Measurements from ENCODE around the gene SNAPC3. TPM values are rescaled to one million over a fixed set of nuclear protein-coding genes. Genes with fewer than 3 reads are reported as not detected.

Gene SNAPC3
- total RNA-seq, 2 experiments from 2014 or later = 54.2 to 57.2 TPM

GRCh38 chr9:15469862-15470261 lies 47.2 kb downstream of the SNAPC3 start:
- DNase-seq (ENCODE audit: low spot score) = no peak
- intact Hi-C loops (cut with micrococcal nuclease; ENCODE audit: unreplicated experiment) = no loop called here

DNA sequence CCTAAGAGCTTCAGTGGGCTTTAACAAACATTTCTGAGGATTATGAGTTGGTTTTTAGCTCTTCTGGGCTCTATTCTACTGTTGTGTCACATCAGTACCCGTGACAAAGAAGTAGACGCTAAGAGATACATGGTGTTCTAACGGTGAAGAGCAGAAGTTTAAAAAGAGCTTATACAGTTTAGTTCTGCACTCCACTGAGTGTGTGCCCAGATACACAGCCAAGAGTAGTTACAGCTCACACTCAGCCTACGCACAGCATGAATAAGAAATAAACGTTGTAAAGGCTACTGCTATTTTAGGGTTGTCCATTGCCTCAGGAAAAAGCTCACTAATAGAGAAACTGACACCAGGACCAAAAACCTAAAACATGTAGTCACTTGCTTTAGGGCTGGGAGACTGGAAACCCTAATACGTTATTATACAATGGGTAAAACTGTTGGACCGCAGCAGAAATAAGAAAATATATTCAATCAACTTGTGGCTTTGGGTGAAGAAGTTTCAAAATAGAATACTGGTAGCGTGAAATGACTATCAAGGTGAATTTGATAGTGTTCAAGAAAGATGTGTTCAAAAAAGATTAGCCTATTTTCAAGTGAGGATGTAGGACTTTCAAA lies 53.4 kb downstream of the SNAPC3 start:
- CTCF ChIA-PET (ENCODE audit: unreplicated experiment) = no interaction called here
- no peak for DNase-seq (ENCODE audit: low spot score)

More at GRCh38 chr9:15469862-15470261, 47.2 kb downstream of the SNAPC3 start:
- Histone ChIP-seq H3K4me2 (ENCODE audit: low read length) (no peak overlapping the region), H3K79me2 (ENCODE audit: insufficient read depth, low read depth, low read length) (peaks cover 6% of the 10 kb centered on the region; the same call in 1 of the 2 replicates), H3K9me3 (ENCODE audit: low read length) (no peaks in the 10 kb centered on the region), H3K9me2 (ENCODE audit: insufficient read depth, low read length) (no peaks in the 10 kb centered on the region), H4K20me1 (ENCODE audit: insufficient read depth, low read length) (peaks cover 13% of the 10 kb centered on the region; the same call in 1 of the 2 replicates), H2AFZ (ENCODE audit: low read length) (no peak overlapping the region), H3K36me3 (ENCODE audit: insufficient read depth, low read length) (peaks cover 100% of the 10 kb centered on the region), H3K27ac (ENCODE audit: low read depth, low read length, poor library complexity, severe bottlenecking) (no peak overlapping the region), H3K4me1 (ENCODE audit: insufficient read depth, low read length, poor library complexity, severe bottlenecking) (peaks cover 17% of the 10 kb centered on the region), H3K4me3 (ENCODE audit: low read depth, low read length, poor library complexity, severe bottlenecking) (no peak overlapping the region)
- ChIA-PET CTCF (ENCODE audit: unreplicated experiment) (no interaction called here), POLR2A (interaction anchor here (0.5 to 2.4 kb wide), 7 partner anchors 16 to 83 kb away, joined by 3 to 6 read pairs (median 5); partner anchors contain the start of gene CCDC171)
- BruUV-seq (replicated peaks) = no TSS peak
- TF ChIP-seq CTCF (conservative IDR thresholded peaks at IDR 0.05; ENCODE audit: low read length) = no peak
- TF ChIP-seq EZH2phosphoT487 (IDR thresholded peaks at IDR 0.05; ENCODE audit: borderline replicate concordance, low read depth, low read length) = no peak

More for the DNA sequence above, 53.4 kb downstream of the SNAPC3 start:
- no peak overlapping the region for H3K4me3 ChIP-seq (ENCODE audit: low read depth, low read length, poor library complexity, severe bottlenecking)
- peaks cover 9% of the 10 kb centered on the region; the same call in 1 of the 2 replicates for H4K20me1 ChIP-seq (ENCODE audit: insufficient read depth, low read length)
- peaks cover 98% of the 10 kb centered on the region for H3K36me3 ChIP-seq (ENCODE audit: insufficient read depth, low read length)
- peaks cover 18% of the 10 kb centered on the region; the same call in 1 of the 2 replicates for H3K79me2 ChIP-seq (ENCODE audit: insufficient read depth, low read depth, low read length)
- TF ChIP-seq EZH2phosphoT487 (IDR thresholded peaks at IDR 0.05; ENCODE audit: borderline replicate concordance, low read depth, low read length) (no peak), CTCF (conservative IDR thresholded peaks at IDR 0.05; ENCODE audit: low read length) (no peak)
- intact Hi-C loops (cut with micrococcal nuclease; ENCODE audit: unreplicated experiment) = loop anchor here (5.0 kb wide), 1 partner anchor 131 kb away; no protein-coding TSS in a partner anchor
- H2AFZ ChIP-seq (ENCODE audit: low read length) = no peak overlapping the region
- BruUV-seq (replicated peaks) = no TSS peak
- no peak overlapping the region for H3K4me2 ChIP-seq (ENCODE audit: low read length)
- H3K9me3 ChIP-seq (ENCODE audit: low read length) = no peaks in the 10 kb centered on the region
- H3K27ac ChIP-seq (ENCODE audit: low read depth, low read length, poor library complexity, severe bottlenecking) = no peak overlapping the region
- H3K4me1 ChIP-seq (ENCODE audit: insufficient read depth, low read length, poor library complexity, severe bottlenecking) = peaks cover 17% of the 10 kb centered on the region
- POLR2A ChIA-PET = interaction anchor here (0.6 to 1.2 kb wide), 4 partner anchors 12 to 75 kb away, joined by 3 to 4 read pairs (median 3); no protein-coding TSS in a partner anchor
- H3K9me2 ChIP-seq (ENCODE audit: insufficient read depth, low read length) = no peaks in the 10 kb centered on the region

All from OCI-LY7 (cell line).